WERI-Rb-1 (cell line): ENCODE data around the gene RGS12.
"Not testable (repeated sequence)": the region's sequence is repeated elsewhere in the genome, so short reads cannot be mapped to it uniquely, and the experiment has no call there.

Experiments used
- DNase-seq: peaks from one replicate; pipeline ENCODE4 v3.0.0-alpha.2; 2020
- H3K27ac ChIP-seq: fragments of 250-450 bp; sonication (Bioruptor Pico); 2 replicates; pipeline ENCODE4 v1.5.1; 2020; ENCODE audit warnings: mild to moderate bottlenecking, moderate library complexity
- H3K27me3 ChIP-seq: fragments of 250-450 bp; sonication (Bioruptor Pico); 2 replicates; pipeline ENCODE4 v1.5.1; 2021; ENCODE audit warnings: mild to moderate bottlenecking, low read depth, moderate library complexity; ENCODE audit not compliant: insufficient read depth, severe bottlenecking
- H3K36me3 ChIP-seq: fragments of 250-450 bp; sonication (Bioruptor Pico); 2 replicates; pipeline ENCODE4 v1.5.1; 2020; ENCODE audit warnings: mild to moderate bottlenecking, moderate library complexity
- H3K4me3 ChIP-seq: 2 replicates; pipeline ENCODE4 v1.5.1; 2011; ENCODE audit warnings: low read depth, mild to moderate bottlenecking, control low read depth, low read length
- H3K9me3 ChIP-seq: fragments of 250-450 bp; sonication (Bioruptor Pico); 2 replicates; pipeline ENCODE4 v1.5.1; 2021; ENCODE audit warnings: mild to moderate bottlenecking, moderate library complexity; ENCODE audit not compliant: severe bottlenecking
- CTCF ChIP-seq: IDR thresholded peaks from 2 replicates; pipeline ENCODE4 v1.5.1; 2011; ENCODE audit warnings: low read depth, mild to moderate bottlenecking, control low read depth, inconsistent platforms, low read length

RGS12 gene

GRCh38 chr4:3297066-3297859 is 4.4 kb downstream of the RGS12 start:
- Histone ChIP-seq H3K27ac (no peak overlapping the region), H3K4me3 (no peak overlapping the region), H3K36me3 (peaks cover 12% of the 10 kb centered on the region; the same call in 1 of the 2 replicates), H3K9me3 (no peaks in the 10 kb centered on the region), H3K27me3 (no peaks in the 10 kb centered on the region)
- DNase-seq, result no peak
- TF ChIP-seq CTCF, result no peak

- no peak for TF ChIP-seq CTCF
- no peaks in the 10 kb centered on the region for H3K27me3 ChIP-seq
- H3K27ac ChIP-seq, result no peak overlapping the region
- H3K9me3 ChIP-seq, result no peaks in the 10 kb centered on the region
- H3K4me3 ChIP-seq, result no peak overlapping the region
- DNase-seq, result no peak
- peaks cover 12% of the 10 kb centered on the region; the same call in 1 of the 2 replicates for H3K36me3 ChIP-seq
Observed at GRCh38 chr4:3299122-3299975, 6.5 kb downstream of the RGS12 start.

DNA sequence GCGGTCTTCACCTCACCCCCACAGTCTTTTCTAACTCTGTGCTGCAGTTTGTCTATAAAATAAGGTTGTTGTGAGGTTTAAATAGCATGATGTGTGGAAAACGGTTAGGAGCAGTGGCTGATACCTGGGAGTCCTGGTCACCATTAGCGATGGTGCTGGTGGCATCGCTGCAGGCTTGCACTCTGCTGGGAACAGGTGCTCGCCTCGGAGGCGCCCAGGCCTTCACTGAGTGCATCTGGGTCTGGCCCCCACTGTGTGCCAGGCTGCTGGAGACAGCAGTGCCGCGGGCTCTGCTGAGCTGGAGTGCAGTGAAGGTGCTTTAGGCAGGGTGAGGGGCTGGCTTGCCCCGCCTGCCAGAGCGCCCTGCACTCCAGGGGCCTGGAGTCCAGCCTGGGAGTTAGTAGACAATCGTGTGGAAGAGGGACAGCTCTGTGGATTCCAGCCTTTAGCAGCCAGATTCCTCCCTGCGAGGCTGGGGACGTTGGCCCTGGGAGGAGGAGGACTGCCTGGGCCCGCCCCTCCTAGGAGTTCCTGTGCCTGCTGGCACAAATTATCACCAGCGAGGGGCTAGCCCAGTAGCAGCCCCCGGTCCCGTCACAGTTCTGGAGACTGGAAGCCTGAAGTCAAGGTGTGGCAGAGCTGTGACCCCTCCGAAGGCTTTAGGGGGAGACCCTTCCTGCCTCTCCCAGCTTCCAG is 7.3 kb downstream of the RGS12 start:
- TF ChIP-seq CTCF, result no peak
- Histone ChIP-seq H3K27ac (no peak overlapping the region), H3K9me3 (no peaks in the 10 kb centered on the region), H3K36me3 (peaks cover 9% of the 10 kb centered on the region; the same call in 1 of the 2 replicates), H3K27me3 (no peaks in the 10 kb centered on the region), H3K4me3 (no peak overlapping the region)
- no peak for DNase-seq

- not testable (repeated sequence) for H3K36me3 ChIP-seq, H3K4me3 ChIP-seq, H3K27ac ChIP-seq, H3K9me3 ChIP-seq, H3K27me3 ChIP-seq, DNase-seq
Observed at GRCh38 chr4:3300882-3301281, 8.1 kb downstream of the RGS12 start.

GRCh38 chr4:3301450-3302172 is 8.8 kb downstream of the RGS12 start:
- H3K4me3 ChIP-seq, result no peak overlapping the region

More at GRCh38 chr4:3301450-3302172, 8.8 kb downstream of the RGS12 start:
- TF ChIP-seq CTCF, result no peak
- peaks cover 10% of the 10 kb centered on the region; the same call in 1 of the 2 replicates for H3K36me3 ChIP-seq
- H3K27ac ChIP-seq, result no peak overlapping the region
- DNase-seq, result no peak
- H3K9me3 ChIP-seq, result no peaks in the 10 kb centered on the region
- no peaks in the 10 kb centered on the region for H3K27me3 ChIP-seq
